ENCODE results near the gene TP53BP2.
"Not testable (repeated sequence)": the region's sequence is repeated elsewhere in the genome, so short reads cannot be mapped to it uniquely, and the experiment has no call there.

Gene TP53BP2

GRCh38 chr1:223845810-223846682 is at the start of gene TP53BP2:
Gene TP53BP2, minus strand, starts transcription at chr1:223845947. Its CDS starts 267 bp downstream, at chr1:223845680.
- DNase-seq (ENCODE audit: low read depth) = peak; percentile 75

GRCh38 chr1:223890494-223890893 is 44.7 kb upstream of the TP53BP2 start:
- DNase-seq (ENCODE audit: low read depth) = not testable (repeated sequence)

- DNase-seq (ENCODE audit: low read depth) = not testable (repeated sequence)
These were observed 43.6 kb upstream of the TP53BP2 start for GRCh38 chr1:223889319-223889718.

- DNase-seq (ENCODE audit: low read depth) = no peak
These were observed 42.1 kb upstream of the TP53BP2 start for GRCh38 chr1:223887747-223888418.

GRCh38 chr1:223886516-223886921 is 40.8 kb upstream of the TP53BP2 start:
- no peak for DNase-seq (ENCODE audit: low read depth)

GRCh38 chr1:223885614-223886013 is 39.9 kb upstream of the TP53BP2 start:
- DNase-seq (ENCODE audit: low read depth) = no peak

GRCh38 chr1:223878598-223879325 is 33.0 kb upstream of the TP53BP2 start:
- DNase-seq (ENCODE audit: low read depth) = no peak

GRCh38 chr1:223877804-223878203 is 32.1 kb upstream of the TP53BP2 start:
- DNase-seq (ENCODE audit: low read depth) = no peak

GRCh38 chr1:223876590-223876989 is 30.8 kb upstream of the TP53BP2 start:
- DNase-seq (ENCODE audit: low read depth) = no peak

- DNase-seq (ENCODE audit: low read depth) = no peak
These were observed 27.3 kb upstream of the TP53BP2 start for GRCh38 chr1:223873044-223873443.

GRCh38 chr1:223872308-223872901 is 26.7 kb upstream of the TP53BP2 start:
- no peak for DNase-seq (ENCODE audit: low read depth)

GRCh38 chr1:223870617-223871574 is 25.1 kb upstream of the TP53BP2 start:
- DNase-seq (ENCODE audit: low read depth) = no peak

- not testable (repeated sequence) for DNase-seq (ENCODE audit: low read depth)
These were observed 19.0 kb upstream of the TP53BP2 start for GRCh38 chr1:223864599-223865368.

GRCh38 chr1:223864084-223864483 is 18.3 kb upstream of the TP53BP2 start:
- DNase-seq (ENCODE audit: low read depth) = no peak

- no peak for DNase-seq (ENCODE audit: low read depth)
These were observed 16.2 kb upstream of the TP53BP2 start for GRCh38 chr1:223861904-223862303.

GRCh38 chr1:223860051-223860622 is 14.4 kb upstream of the TP53BP2 start:
- no peak for DNase-seq (ENCODE audit: low read depth)

GRCh38 chr1:223859058-223859457 is 13.3 kb upstream of the TP53BP2 start:
- no peak for DNase-seq (ENCODE audit: low read depth)

- no peak for DNase-seq (ENCODE audit: low read depth)
These were observed 10.6 kb upstream of the TP53BP2 start for GRCh38 chr1:223856386-223856785.

- DNase-seq (ENCODE audit: low read depth) = no peak
These were observed 8.0 kb upstream of the TP53BP2 start for GRCh38 chr1:223853748-223854147.

GRCh38 chr1:223853275-223853674 is 7.5 kb upstream of the TP53BP2 start:
- no peak for DNase-seq (ENCODE audit: low read depth)

Measured in stimulated activated CD8-positive, alpha-beta memory T cell treated with anti-CD3 and anti-CD28 coated beads, Interleukin-12 subunit alpha, Interleukin-12 subunit beta, amount 100 ng/mL, for 1 hour (primary cell).